ENCODE measurements around the gene TESMIN. TPM values are rescaled to one million over a fixed set of nuclear protein-coding genes. Genes with fewer than 3 reads are reported as not detected.
A peak's percentile ranks its signal among the peaks of the same experiment; 100 is the strongest.

TESMIN gene
- total RNA-seq, 6 donors from 2014 or later: 0.76 to 7.3 (median 1.8) TPM

- no peak for ATAC-seq (ENCODE audit: low FRiP score in 2 of 2)
Observed at GRCh38 chr11:68664141-68664540, 87.2 kb downstream of the TESMIN start.

GRCh38 chr11:68663482-68664010 is 87.8 kb downstream of the TESMIN start:
- H3K36me3 ChIP-seq: no peaks in the 10 kb centered on the region
- DNase-seq (no peak), ATAC-seq (ENCODE audit: low FRiP score in 2 of 2) (no peak)
- H3K9me3 ChIP-seq: no peaks in the 10 kb centered on the region
- H3K27me3 ChIP-seq: no peaks in the 10 kb centered on the region
- H3K4me3 ChIP-seq: no peak overlapping the region
- no peak for TF ChIP-seq POLR2AphosphoS5 (IDR thresholded peaks at IDR 0.05)
- no peak for TF ChIP-seq CTCF (IDR thresholded peaks at IDR 0.05)
- no peak for TF ChIP-seq POLR2A (IDR thresholded peaks at IDR 0.05)
- TF ChIP-seq EP300 (IDR thresholded peaks at IDR 0.05): no peak
- peaks cover 0 to 4% (median 2%) of the 10 kb centered on the region in 4 donors for H3K4me1 ChIP-seq
- WGBS, 2 donors: 91 to 92% methylated on average over 18 of the region's 18 CpGs
- H3K27ac ChIP-seq: no peak overlapping the region

More at GRCh38 chr11:68664141-68664540, 87.2 kb downstream of the TESMIN start:
- no peak for TF ChIP-seq CTCF (IDR thresholded peaks at IDR 0.05)
- no peak for TF ChIP-seq POLR2A (IDR thresholded peaks at IDR 0.05)
- TF ChIP-seq POLR2AphosphoS5 (IDR thresholded peaks at IDR 0.05): no peak
- TF ChIP-seq EP300 (IDR thresholded peaks at IDR 0.05): no peak
- Histone ChIP-seq H3K36me3 (no peaks in the 10 kb centered on the region), H3K9me3 (no peaks in the 10 kb centered on the region), H3K27ac (no peak overlapping the region), H3K4me1 (peaks cover 0 to 4% (median 1%) of the 10 kb centered on the region in 4 donors), H3K4me3 (no peak overlapping the region), H3K27me3 (no peaks in the 10 kb centered on the region)
- 77 to 88% methylated on average over 9 of the region's 9 CpGs for WGBS, 2 donors
- no peak for DNase-seq

DNA sequence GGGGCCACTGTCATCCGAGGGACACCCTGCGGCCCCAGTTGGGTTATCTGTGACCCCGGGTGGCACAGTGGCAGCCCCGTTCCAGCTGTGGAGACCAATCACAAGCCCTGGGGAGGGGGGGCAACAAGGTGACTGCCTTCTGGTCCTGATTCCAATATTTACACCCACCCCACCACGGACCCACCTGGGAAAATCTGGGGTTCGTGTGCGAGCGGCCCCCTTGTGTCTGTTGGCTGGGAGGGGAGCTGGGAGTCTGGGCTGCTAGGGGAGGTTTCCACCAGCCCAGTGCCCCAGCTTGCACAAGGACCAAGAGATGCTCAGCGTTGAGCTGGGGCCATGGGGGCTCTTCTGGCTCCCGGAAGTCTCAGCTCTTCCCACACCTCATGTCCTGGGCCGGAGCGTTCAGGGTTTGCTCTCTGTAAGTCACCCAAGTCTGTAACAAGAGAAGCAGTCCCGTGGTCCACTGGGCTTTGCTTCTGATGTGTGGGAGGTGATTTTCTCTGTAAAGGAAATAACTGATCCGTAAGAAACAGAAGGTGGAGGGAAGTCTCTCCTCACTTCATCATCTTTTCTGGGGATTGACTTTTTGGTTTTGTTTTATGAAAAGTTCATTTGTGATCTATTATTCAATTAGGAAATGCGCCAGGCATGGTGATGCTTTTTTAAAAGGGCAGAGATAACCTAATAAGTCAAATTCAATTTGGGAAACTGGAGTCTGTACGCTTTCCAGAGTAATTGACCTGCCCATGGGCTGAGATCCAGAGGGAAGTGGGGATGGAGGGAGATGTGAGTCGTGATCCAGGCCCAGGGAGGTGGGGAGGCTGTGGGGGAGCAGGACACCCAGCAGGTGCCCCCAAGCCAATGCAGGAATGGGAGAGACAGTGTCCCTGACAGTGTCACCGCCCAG is 89.4 kb downstream of the TESMIN start:
- peaks cover 0 to 4% (median 2%) of the 10 kb centered on the region in 4 donors for H3K4me1 ChIP-seq
- TF ChIP-seq CTCF (IDR thresholded peaks at IDR 0.05) (no peak), EP300 (IDR thresholded peaks at IDR 0.05) (no peak), POLR2A (IDR thresholded peaks at IDR 0.05) (no peak), POLR2AphosphoS5 (IDR thresholded peaks at IDR 0.05) (no peak)
- H3K36me3 ChIP-seq: no peaks in the 10 kb centered on the region
- peak in 1 of 2 donors; percentile 13 for DNase-seq
- no peak overlapping the region for H3K4me3 ChIP-seq
- H3K27ac ChIP-seq: no peak overlapping the region
- ATAC-seq (ENCODE audit: low FRiP score in 2 of 2): no peak
- 73 to 84% methylated on average over 12 to 14 of the region's 18 CpGs for WGBS, 2 donors
- no peaks in the 10 kb centered on the region for H3K27me3 ChIP-seq
- H3K9me3 ChIP-seq: no peaks in the 10 kb centered on the region

GRCh38 chr11:68661014-68661413 is 90.3 kb downstream of the TESMIN start:
- ATAC-seq (ENCODE audit: low FRiP score in 2 of 2): no peak
- 81 to 88% methylated on average over 12 to 15 of the region's 15 CpGs for WGBS, 2 donors
- H3K36me3 ChIP-seq: no peaks in the 10 kb centered on the region
- no peaks in the 10 kb centered on the region for H3K27me3 ChIP-seq
- H3K27ac ChIP-seq: no peak overlapping the region
- no peak for TF ChIP-seq POLR2AphosphoS5 (IDR thresholded peaks at IDR 0.05)
- TF ChIP-seq CTCF (IDR thresholded peaks at IDR 0.05): no peak
- no peak for TF ChIP-seq EP300 (IDR thresholded peaks at IDR 0.05)
- TF ChIP-seq POLR2A (IDR thresholded peaks at IDR 0.05): no peak
- peak in 1 of 2 donors; percentile 13 for DNase-seq
- H3K4me3 ChIP-seq: no peak overlapping the region
- no peaks in the 10 kb centered on the region for H3K9me3 ChIP-seq
- H3K4me1 ChIP-seq: peaks cover 0 to 4% (median 2%) of the 10 kb centered on the region in 4 donors

Data from upper lobe of left lung (tissue), 6 donors.